Medulla oblongata (tissue), 1 donor: ENCODE data around the gene OMG.
"Not testable (repeated sequence)": the region's sequence is repeated elsewhere in the genome, so short reads cannot be mapped to it uniquely, and the experiment has no call there.

Experiments used
- DNase-seq: peaks from one replicate; pipeline ENCODE4 v3.0.0-alpha.2; 2015; ENCODE audit errors: extremely low spot score

OMG gene

GRCh38 chr17:31262923-31263322, 34.1 kb downstream of the OMG start:
- DNase-seq = not testable (repeated sequence)

DNA sequence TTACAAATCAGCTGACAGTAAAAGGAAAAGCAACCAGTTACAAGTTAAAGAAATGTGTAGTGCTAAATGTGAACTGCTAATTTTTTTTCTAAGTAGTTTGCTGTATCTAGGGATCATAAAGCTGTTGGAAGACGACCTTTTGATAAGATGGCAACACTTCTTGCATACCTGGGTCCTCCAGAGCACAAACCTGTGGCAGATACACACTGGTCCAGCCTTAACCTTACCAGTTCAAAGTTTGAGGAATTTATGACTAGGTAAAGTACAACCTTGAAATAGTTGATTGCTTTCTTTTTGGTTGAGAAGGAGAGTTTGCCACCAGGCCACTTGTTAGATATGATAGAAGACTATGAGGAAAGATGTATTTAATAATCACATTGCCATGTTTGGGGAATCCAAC, 35.4 kb downstream of the OMG start:
- DNase-seq = no peak

DNA sequence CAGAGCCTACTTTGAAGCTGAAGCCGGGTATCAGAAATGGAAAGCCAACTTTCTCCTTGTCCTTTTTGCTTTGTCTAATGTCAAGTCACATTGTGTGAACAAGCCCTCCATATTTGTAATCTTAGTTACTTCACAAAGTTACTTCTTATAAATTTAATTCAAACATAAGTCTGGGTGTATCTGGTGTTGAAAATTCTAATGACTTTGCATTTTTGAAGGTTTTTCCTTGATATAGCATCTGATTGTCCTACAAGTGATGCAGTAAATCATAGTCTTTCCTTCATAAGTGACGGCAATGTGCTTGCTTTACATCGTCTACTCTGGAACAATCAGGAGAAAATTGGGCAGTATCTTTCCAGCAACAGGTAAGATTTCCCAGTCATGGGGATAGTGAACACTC, 36.9 kb downstream of the OMG start:
- DNase-seq = no peak

DNA sequence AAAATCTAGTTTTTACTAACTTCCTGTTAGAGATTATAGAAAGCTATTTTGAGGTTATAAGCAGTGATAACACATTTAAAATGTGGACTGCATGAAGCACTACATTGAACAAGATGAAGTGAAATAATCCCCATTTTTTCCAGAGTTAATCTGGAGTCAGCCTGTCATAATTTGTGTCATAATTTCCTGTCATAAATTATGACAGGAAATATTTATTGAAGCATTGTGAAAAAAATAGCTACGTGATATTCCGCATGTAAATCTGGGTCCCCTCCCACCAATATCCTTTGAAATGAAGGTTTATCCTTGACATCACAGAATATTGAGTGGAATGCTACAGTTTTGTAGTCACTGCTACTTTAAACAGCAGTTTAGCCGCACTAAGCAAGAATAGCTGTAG, 40.1 kb downstream of the OMG start:
- no peak for DNase-seq

- DNase-seq = no peak
These were observed 42.4 kb downstream of the OMG start for GRCh38 chr17:31254654-31255053.

DNA sequence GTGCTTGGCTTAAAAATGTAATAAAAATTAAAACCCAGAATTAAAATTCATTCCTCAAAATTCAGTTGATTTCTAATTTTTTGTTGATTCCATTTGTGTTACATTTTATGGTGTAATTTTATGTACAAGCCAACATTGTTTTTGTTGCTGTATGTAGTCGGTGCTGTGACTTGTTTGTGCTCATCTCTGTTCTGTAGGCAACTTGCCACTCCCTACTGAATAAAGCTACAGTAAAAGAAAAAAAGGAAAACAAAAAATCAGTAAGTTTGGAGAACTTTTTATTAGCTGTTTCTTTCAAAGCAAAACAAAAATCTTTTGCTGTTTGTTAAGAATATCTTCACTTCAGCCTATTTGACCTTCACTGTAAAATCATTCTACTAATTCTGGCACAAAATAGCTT, 44.3 kb downstream of the OMG start:
- peak; percentile 41 for DNase-seq

DNA sequence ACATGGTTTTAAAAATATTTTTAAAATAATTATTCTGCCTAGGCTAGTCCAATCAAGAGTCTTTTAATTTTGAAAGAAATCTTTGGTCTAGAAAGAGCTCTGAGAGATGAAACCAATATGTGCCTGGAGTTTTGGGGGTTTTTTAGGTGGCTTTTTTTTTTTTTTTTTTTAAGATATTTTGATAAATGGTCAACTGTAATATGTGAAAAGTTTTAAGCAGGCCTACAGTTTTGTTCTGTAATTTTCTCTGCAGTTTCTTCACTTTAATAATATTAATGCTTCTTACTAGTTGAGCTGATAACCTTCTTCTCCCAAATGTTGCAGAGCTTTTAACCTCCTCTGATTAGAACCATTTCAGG, 45.1 kb downstream of the OMG start:
- DNase-seq = no peak

DNA sequence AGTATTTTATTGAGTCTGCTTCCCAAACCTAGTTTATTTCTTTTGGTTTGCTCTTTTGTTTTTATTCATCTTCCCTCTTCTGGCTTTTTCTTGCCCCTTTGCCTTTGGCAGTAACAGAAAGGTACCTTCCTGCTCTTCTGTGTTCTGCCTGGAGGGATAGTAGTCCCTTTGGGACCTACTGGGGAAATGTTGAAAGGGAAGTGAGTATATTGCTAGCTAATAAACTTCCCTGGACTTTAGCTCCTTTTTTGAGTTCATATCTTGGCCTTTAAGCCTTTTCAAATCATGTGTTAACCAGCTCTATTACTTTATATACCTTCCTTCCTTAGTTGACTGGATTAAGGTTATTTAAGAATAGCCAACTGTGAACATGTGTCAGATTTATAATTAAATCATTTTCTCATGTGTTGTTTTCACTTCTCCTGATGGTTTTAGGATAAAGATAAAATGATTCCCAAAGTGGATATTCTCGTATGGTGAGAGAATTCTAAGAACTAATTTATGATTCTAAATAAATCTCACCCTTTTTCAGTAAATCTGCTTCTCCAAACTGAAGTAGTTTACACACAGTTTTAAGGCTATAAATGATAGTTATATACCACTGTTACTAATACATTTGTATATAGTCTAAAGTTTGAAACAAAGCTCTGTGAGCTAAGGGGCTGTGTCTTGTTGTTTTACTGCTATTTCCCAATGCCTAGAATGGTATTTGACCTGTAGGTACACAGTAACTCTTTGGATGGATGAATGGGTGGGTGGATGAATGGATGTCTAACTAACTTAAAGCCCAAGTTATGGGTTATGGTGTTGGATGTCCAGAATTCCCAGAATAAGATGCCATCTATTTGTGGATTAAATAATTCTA, 45.7 kb downstream of the OMG start:
- peak; percentile 17 for DNase-seq

DNA sequence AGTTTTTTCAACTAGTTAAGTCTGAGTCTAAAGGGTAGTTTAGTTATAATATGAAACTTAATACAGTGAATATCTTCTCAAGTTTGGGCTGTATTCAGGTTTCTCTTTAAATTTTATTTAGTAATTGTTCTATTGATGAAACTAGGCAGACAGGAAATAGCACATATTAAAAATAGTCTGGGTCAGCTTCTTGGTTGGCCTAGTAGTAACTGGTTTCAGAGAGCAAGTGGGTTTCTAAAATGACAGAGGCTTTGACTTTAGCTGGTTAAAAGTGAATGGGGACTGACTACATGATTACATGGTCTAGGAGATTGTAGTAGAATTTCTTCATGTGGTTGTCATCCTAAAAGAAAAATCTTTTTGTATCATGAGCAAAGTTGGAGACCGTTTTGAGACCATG, 46.8 kb downstream of the OMG start:
- no peak for DNase-seq

GRCh38 chr17:31249835-31250141, 47.3 kb downstream of the OMG start:
- peak; percentile 27 for DNase-seq

DNA sequence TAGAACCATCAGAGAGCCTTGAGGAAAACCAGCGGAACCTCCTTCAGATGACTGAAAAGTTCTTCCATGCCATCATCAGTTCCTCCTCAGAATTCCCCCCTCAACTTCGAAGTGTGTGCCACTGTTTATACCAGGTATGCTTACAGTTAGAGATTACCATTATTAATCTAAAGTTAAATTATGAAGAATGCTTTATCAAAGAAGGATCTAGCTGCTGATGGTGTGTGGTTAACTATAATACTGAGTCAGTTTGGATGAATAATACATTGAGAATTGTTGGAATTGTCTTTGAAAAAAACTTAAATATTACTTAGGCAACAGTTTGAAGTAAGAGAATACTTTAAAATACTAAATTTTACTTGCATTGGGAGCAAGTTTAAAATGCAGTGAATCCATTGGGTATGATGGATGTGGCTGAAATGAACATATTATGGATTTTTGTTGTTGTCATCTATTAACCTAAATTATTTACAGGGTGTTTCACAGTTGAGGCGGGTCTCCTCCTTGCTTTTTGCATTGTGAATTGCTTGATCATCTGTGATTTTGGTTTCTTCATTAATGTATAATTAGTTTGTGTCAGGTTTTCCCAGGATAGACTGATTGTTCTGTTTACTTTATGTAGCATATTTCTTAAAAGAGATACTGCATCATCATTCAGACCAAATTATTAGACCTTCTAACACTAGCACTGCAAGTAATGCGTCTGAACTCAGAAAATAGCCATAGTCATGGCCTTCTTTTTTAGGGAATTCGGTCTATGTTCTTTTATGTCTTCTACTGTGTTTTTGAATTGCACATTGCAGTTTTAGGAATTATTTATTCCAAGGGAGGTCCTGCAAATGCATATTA, 47.8 kb downstream of the OMG start:
- DNase-seq = no peak
